HG03064 (cell line): Measurements from ENCODE around the gene POLG2.
"Not testable (repeated sequence)": the region's sequence is repeated elsewhere in the genome, so short reads cannot be mapped to it uniquely, and the experiment has no call there.

Source experiments
- ATAC-seq: cut with Tn5 transposase; IDR thresholded peaks from one replicate; pipeline ENCODE4 v1.9.1; 2021; ENCODE audit warnings: low read depth; ENCODE audit not compliant: unreplicated experiment

Gene POLG2

GRCh38 chr17:64443086-64443760, 53.6 kb downstream of the POLG2 start:
- ATAC-seq = no peak

GRCh38 chr17:64442541-64442971, 54.3 kb downstream of the POLG2 start:
- ATAC-seq = no peak

- ATAC-seq = no peak
Observed at GRCh38 chr17:64441772-64442540, 54.9 kb downstream of the POLG2 start.

- no peak for ATAC-seq
Observed at GRCh38 chr17:64439956-64440355, 56.9 kb downstream of the POLG2 start.

GRCh38 chr17:64439521-64439920, 57.3 kb downstream of the POLG2 start:
- not testable (repeated sequence) for ATAC-seq

- no peak for ATAC-seq
Observed at GRCh38 chr17:64437944-64438525, 58.8 kb downstream of the POLG2 start.

GRCh38 chr17:64431534-64431933, 65.3 kb downstream of the POLG2 start:
- ATAC-seq = no peak

- not testable (repeated sequence) for ATAC-seq
Observed at GRCh38 chr17:64430036-64430435, 66.8 kb downstream of the POLG2 start.

GRCh38 chr17:64428406-64428805, 68.4 kb downstream of the POLG2 start:
- ATAC-seq = no peak
